ENCODE results near the gene MGAT1.
"Not testable (repeated sequence)": the region's sequence is repeated elsewhere in the genome, so short reads cannot be mapped to it uniquely, and the experiment has no call there.

Gene MGAT1

DNA sequence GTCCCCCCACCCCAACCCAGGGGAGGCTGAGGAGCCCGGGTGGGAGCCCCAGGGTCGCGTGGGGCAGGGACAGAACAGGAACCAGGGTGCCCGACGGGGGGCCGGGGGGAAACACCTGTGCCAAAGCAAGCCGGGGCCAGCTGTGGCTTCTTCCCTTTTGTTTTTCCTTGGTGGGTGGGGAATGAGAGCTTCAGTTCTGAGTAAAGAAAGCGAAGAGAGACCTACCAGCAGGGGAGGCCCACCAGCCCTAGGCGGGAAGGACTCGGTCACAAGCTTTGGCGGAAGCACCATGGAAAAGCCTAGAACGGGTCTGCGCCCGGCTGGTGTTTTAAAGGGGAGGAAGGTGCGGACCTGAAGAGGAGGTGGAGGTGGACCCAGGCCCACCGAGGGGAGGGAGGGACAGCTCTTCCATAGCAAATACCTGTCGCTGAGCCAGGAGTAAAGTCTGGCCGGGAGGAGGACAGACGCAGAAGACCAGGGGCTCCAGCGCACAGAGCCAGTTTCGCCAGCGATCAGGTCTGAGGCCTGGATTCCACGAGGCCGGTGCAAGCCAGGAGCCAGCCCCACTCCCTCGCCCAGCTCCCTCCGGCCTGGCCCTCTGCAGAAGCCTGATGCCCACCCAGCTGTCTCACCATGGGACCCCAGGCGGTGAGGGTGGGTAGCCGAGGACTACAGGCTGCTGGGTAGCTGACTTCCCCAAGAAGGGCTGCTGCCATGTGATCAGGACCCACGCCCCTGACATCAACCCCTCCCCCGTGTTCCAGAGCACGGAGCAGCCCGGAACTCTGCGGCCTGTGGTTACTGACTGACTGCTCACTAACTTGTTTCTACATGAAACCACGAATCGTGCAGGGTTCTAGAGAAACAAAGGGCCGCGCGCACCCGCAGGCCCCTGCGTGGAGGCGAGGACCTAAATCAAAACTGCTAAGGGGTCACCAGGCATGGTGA lies 849 bp upstream of the MGAT1 start:
- DNase-seq: peak; percentile 92

DNA sequence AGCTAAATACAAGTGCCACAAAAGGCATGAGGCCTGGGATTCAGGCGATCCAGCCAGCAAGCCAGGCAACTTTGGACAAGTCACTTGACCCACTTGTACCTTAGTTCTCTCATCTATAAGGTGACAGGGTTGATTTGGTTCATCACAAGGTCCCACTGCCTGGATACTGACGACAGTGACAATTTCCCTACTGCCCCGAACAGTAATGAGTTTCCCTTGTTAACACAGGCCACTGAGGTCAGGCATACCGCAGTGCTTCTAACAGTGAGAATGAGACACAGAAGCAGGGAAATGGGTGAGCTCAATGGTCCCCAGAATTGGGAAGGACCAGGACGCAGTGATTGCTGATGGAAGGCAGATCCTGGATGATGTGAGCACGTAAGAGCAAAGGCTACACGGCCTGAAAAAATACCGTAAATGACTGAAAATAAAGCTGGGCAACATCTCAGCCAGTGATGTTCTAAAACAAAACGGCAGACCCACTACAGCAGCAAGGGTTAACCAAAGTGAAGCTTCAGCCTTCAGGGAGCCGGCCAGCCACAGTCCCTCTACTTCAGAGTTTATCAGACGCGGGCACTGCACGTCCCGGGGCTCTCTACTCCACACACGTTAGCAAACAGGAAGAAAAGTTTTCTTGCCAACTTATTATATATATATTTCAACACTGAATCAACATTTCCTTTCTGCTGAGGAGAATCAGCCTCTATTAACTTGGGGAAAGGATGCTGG lies 846 bp downstream of the MGAT1 start:
- DNase-seq: no peak

DNA sequence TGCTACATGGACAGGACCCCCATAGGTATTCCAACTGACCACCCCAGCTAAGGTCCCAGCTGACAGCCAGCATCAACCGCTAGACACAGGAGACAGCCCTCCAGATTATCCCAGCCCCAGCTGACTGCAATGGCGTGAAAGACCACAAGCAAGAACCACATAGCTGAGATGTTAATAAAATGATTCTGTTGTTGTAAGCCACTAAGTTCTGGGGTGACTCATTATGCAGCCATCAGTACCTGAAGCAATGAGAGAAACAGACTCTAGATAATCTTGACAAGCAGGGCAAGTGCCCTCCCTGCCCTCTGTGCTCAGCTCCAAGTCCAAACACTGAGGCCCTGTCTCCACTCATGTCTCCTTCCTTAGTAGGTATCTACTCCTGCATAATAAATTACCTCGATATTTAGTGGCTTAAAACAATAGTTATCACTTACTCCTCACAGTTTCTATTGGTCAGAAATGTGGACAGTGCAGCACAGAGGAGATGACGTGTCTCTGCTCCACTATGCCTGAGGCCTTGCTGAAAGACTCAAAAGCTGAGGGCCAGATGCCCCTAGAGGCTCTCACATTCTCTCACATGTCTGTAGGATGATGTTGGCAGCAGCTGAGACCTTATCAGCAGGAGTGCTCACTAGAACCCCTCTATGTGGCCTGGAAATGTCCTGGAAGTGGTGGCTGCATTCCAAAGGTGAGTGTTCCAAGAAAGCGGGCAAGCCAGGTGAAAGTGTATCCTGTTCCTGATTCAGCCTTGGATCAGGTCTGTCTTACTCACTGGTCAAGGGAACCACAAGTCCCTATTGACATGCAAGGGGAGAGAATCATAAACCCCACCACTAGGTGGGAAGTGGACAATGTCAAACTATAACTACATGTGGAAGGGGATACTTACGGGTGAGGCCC lies 2.5 kb downstream of the MGAT1 start:
- no peak for DNase-seq

DNA sequence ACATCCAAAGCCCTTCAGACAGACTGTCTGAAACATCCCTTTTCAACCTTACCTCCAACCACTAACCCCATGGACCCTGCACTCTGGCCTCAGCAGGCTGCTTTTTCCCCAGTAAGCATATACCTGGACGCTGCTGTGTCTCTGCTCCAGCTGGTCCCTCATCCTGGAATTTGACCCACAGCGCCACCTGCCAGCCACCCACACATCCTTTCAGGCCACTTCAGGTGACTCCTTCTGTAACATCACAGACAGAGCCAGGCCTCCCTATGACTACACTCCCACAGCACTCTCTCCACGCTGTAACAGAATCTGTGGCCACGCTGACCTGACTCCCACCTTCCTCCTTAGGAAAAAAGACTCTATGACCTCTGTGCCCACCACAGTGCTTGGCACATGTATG lies 3.4 kb downstream of the MGAT1 start:
- DNase-seq: peak; percentile 48

DNA sequence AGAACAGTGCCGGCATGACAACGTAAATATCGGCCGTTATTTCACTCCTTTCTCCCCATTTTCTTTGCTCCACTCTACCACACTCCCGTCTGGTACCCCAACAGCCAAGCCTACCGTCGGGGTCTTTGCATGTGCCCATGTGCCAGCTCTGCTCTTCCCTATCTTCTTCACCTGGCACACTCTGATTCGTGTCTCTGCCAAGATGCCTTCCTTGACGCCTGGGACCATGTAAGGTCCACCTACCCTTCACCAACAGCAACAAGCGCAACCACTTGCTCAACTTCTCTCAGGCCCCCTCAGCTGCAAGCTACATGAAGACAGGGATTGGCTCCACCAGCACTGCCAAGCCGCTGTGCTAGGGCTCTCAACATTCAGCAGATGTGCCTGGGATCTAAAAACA lies 4.4 kb downstream of the MGAT1 start:
- no peak for DNase-seq

DNA sequence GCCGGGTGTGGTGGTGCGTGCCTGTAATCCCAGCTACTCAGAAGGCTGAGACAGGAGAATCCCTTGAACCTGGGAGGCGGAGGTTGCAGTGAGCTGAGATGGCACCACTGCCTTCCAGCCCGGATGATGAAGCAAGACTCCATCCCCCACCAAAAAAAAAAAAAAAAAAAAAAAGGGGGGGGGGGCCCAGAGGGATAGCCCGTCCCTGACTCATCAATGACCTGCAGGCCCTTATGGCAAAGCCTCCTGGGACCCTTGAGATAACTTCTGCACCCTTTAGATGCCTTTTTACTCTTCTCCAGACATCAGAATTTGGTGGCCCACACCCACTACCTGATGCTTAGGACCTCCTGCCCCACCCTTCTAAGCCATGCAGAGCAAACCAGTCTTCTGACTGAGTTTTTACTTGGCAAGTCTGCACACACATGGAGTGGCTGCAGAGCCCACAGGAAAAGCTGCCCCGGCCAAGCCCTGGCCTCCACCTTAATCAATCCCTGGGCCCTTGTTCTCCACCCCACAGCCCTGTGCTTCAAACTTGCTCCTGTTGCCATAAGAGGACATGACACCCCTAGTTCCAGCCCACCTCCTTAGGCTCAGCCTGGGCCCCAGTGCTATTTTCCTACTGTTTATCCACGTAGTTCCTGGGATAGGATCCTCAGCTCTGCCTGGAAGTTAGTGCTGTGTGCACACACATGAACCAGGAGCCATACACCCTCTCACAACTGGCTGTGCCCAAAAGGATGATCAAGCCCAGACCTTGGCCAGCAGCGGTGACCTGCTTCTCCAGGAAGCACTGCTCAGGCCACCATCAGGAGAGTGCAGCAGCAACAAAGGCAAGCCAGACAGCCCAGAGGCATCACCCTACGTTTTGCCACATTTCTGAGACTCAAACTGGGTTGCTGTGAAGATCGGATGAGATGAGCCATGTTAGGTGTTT lies 5.1 kb downstream of the MGAT1 start:
- DNase-seq: no peak

DNA sequence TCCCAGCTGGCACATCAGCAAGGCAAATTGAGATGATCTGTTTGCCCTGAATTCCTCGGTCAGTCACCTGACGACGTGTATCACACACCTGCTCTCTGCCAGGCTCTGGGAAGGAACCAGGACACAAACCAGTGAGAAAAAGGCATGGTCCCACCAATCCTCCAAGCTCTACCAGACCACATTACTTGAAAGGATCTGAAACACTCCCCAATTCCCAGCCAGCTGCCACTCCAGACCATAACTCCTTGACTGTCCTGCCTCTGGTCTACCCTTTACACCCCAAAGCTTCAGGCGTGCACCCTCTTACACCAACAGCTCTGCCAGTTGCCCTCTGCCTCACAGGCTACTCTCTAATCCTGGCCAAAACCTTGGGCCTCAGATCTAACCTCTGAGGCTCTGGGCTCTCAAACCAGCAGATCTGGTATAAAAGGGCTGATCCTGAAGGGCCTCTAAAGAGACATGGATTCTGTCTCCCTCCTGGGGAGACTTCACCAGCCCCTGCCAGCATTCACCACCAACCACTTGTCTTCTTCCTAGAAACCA lies 6.8 kb downstream of the MGAT1 start:
- DNase-seq: no peak

DNA sequence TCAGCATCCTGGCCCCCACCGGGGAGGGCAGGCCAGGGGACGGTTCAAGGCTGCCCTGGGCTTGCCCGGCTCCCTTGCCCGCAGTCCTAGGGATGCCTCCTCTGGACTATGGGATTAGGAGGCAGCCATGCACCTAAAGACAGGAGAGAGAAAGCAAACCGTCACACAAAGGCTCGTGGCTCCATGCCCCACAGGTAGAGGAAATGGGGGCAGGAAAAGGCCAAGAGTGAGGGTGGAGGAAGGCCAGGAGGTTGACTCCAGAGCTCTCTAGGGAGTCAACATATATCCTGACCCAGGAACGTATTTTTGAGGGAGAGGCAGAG lies 9.7 kb downstream of the MGAT1 start:
- no peak for DNase-seq

DNA sequence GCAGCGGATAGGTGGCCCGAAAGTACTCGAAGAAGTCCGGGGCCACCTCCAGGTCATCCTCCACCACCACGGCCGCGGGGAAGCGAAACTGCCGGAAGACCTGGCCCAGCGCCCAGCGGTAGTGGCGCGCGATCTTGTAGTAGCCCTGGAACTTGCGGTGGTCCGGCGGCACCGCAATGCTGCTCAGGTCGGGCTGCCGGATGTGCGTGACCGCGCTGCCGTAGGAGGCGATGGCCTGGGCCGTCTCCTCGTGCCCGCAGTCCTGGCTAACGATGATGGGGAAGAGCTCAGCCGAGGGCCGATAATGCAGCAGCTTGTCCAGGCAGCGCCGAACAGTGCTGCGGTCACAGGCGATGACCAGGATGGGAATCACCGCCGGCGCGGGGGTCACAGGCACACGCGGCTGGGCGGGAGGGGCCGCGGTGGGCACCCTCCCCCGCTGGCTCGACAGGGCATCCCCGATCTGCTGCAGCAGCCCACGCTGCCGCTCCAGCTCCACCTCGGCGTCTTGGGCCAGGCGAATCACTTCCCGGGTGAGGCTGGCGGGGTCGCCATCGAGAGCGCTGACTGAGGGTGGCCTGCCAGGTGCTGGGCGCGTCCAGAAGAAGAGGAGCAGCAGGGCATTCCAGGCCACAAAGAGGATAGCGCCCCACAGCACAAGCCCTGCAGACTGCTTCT lies 10.2 kb downstream of the MGAT1 start:
- no peak for DNase-seq

DNA sequence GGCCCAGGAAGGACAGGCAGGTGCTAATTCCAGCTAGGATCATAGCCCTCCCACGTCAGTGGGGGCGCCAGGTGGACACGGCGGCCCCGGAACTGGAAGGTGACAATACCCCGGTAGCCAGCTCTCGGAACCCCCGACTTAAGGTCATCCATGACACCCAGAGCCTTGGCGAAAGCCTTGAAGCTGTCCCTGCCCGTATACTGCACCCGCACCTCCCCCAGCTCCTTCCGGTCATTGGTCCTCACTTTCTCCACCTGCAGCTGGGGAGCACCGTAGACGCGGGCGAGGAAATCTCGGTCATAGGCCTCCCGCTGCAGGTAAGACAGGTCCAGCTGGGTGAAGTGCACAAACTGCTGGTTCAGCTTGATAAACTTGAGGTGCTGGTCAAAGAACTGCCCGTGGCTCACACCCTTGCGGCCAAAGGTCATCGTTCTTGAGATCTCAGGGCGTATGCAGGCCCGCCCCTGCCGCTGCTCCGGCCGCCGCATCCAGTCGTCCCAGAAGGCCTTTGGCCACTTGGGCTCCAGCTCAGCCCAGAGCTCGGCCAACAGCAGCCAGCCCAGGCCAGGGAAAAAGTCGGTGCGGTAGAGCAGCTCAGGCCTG lies 10.9 kb downstream of the MGAT1 start:
- no peak for DNase-seq

DNA sequence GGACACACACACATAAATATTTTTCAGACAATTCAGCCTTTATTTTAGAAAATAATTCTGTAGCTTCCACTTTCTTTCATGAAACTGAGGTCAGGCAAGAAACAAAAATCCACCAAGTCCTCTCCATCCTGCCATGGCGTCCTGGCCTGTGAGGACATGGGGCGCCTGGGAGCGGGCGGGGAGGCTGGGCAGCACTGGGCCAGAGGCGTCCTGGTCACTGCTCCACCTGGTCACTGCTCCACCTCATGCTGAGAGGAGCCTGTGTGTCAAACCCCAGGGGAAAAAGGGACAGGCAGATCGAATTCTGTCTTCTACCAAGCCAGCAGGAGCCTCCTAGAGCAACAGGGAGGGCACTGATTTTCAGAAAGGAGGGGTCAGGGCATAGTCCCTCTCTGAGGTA lies 12.1 kb downstream of the MGAT1 start:
- DNase-seq: no peak

DNA sequence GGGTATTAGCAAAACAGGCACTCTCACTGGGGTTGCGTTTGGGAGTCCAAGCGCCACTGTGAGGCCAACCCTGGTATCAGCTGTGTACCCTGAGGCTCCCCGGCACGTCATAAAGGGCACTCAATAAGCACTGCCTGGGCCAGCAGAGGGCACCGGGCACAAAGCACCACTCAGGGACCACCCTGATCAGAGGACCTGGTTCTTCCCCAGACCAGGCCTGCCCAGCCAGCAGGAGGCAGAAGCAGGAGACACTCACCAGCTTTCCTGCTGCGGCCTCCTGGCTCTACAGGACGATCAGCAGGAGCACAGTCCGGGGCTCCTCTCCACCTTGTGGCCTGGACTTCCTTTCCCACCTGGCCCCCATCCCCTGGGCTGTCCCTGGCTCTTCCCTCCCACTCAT lies 12.6 kb downstream of the MGAT1 start:
- DNase-seq: peak; percentile 48

DNA sequence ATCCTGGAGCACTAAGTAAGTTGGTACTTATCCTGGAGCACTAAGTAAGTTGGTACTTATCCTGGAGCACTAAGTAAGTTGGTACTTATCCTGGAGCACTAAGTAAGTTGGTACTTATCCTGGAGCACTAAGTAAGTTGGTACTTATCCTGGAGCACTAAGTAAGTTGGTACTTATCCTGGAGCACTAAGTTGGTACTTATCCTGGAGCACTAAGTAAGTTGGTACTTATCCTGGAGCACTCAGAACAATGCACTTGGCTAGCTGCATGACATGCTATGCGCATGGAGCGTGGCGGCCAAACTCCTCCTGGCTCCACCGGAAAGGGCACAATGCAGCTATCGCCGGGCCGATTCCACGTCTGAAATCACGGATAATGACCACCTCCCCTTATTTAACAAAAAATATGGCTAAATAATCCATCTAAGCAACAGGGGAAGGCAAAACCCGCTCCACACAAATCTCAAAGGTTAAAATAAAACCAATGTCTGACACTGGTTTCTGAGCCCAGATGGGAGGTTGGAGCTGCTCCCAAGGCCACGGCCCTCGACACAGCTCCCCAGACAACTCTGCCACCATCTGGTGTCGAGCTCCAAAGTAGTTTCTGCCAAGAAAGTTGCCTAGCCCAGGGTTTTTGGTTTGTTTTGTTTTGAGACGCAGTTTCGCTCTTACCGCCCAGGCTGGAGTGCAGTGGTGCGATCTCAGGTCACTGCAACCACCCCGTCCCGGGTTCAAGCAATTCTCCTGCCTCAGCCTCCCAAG lies 13.8 kb downstream of the MGAT1 start:
- not testable (repeated sequence) for DNase-seq

DNA sequence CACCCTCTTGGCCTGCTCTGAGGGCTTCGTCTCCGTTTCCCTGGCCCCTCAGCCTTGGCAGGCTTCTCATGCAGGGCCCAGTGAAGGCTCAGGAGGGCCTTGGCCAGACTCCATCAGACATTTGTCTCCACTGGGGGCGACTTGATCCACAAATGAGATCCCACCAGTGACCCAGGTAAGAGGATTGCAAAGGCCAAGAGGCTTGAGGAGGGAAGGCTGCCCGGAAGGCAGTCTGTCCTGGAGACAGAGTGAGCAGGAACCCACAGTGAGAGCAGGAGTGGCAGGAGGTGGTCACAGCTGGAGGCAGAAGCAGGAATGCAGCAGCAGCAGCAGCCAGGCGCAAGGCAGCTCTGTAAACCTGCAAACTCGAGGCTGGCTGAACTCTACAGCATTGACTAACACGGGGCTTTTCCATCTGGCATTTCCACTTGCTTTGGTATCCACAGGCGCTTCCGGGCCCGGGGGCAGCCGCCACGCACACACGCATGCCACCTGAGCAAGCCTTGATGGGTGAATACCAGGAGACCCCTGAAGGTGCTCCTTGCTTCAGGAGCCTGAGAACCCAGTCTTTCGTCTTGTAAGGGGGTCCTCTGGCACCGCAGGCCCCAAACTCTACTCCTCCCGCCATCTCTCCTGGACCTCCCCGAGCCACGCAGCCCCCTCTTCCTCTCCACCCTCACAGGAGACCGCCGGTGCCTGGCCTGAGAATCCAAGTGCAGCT lies 14.7 kb downstream of the MGAT1 start:
- DNase-seq: no peak

DNA sequence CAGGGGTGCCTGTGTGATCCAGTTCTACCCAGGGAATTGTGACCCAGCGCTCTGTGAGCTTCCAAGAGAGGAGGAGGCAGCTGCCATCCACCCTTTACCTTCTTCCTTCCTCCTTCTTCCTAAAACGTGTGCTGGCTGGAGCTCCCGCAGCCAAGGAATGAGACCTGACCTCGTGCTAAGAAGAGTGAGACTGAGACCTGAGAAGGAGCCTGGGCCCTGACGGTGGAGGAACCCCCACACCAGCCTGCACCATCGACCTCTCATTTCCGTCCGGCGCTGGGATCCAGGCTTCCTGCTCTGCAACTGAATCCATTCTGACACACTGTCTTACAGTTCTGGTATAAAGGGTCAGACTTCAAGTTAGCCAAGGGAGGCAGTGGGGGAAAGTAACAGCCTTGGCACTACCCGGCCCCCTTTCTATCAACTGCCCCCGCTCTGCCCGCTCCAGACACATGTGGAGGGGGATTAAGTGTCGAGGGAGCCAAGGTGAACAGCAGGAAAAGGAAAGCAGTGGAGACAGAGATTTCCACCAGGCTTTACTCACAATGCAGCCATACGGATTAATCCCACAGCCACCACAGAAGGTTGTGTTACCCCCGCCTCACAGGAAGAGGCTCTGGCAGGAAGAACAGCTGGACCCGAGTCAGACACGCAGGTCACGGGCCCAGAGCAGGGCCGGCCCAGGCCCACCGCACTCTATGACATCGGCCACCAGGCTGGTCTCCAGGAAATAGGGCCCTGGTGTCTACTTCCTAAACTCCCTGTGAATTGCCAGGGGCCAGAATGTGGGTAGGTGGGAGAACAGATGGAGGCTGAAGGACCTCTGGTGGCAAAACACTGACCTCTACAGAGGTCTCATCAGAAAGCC lies 15.8 kb downstream of the MGAT1 start:
- no peak for DNase-seq

DNA sequence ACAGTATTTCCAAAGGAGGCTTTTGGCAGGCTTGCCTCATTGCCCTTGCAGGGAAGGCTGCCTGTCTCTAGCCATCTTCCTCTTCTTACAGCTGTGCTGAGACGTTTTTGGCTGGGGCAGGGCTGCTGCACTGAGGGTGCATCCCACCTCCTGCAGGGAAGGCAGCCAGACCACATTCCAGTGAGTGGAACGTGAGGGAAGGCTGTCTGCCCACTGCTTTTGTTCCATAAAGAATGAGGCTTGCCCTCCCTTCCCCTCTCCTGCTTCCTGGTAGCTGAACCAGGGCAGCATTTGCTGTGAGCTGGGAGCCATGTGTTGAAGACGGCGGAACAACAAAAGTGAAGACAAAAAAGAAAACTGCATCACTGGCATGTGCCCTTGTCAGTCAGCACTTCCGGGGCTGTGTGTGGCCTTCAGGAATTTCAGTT lies 16.8 kb downstream of the MGAT1 start:
- DNase-seq: no peak

DNA sequence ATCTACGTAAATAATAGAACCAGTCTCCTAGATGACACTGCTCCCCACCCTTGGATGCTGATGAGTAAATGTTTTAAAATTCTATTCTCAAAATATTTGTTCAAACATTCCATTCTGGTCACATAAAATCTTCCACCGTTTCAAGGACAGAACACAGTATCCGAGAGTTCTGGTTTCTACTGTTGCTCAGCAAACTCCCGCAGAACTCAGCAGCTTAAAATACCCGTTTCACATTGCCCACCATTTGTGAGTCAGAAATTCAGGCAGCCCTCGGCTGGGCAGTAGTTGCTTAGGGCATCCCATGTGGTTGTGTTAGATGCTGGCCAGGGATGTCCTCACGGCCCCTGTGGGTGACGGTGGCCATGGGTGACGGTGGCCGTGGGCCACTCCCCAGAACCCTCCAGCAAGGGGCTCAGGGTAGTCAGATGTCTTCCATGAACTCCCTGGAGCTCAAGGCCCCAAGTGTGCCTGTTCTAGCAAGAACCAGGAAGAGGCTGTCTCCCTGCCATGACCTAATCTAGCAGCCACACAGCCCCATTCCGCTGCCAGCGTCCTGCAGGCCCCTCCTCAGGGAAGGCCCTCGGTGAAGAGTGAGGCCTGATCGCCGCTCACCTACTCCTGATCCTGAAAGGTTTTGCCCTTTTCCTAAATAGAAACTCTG lies 17.4 kb downstream of the MGAT1 start:
- no peak for DNase-seq

Measured in CD4-positive, alpha-beta T cell treated with Interleukin-17A for 4 hours (primary cell).